ENCODE data around the gene PPP3R1.

PPP3R1 gene

GRCh38 chr2:68151037-68151436 lies 101.3 kb downstream of the PPP3R1 start:
- DNase-seq (ENCODE audit: low spot score) = no peak

- DNase-seq (ENCODE audit: low spot score) = no peak
Observed at GRCh38 chr2:68141875-68142274, 110.5 kb downstream of the PPP3R1 start.

GRCh38 chr2:68135448-68136320 lies 116.6 kb downstream of the PPP3R1 start:
- DNase-seq (ENCODE audit: low spot score) = no peak

GRCh38 chr2:68134554-68134953 lies 117.8 kb downstream of the PPP3R1 start:
- no peak for DNase-seq (ENCODE audit: low spot score)

GRCh38 chr2:68134120-68134519 lies 118.2 kb downstream of the PPP3R1 start:
- DNase-seq (ENCODE audit: low spot score) = no peak

Measured in activated CD4-positive, alpha-beta T cell treated with anti-CD3 and anti-CD28 coated beads, Interleukin-2, Interleukin-4, amounts not matched to agents 100 ng/mL and 50 ng/mL, durations not matched to agents 16 hours and 8 hours (primary cell).